KBM-7 (cell line): Measurements from ENCODE around the gene KIRREL3.
A peak's percentile ranks its signal among the peaks of the same experiment; 100 is the strongest.

Source experiments
- DNase-seq: peaks from one replicate; pipeline ENCODE4 v3.0.0-alpha.2; 2015
- in situ Hi-C: fragments of 300-500 bp; cut with MboI; formaldehyde crosslinking; loops from 2 replicates; pipeline ENCODE4 v1.14.3; 2020; ENCODE audit warnings: low sequenced_read_pairs, low pct_unique_long_range_greater_than_20kb, mixed read lengths

Gene KIRREL3

DNA sequence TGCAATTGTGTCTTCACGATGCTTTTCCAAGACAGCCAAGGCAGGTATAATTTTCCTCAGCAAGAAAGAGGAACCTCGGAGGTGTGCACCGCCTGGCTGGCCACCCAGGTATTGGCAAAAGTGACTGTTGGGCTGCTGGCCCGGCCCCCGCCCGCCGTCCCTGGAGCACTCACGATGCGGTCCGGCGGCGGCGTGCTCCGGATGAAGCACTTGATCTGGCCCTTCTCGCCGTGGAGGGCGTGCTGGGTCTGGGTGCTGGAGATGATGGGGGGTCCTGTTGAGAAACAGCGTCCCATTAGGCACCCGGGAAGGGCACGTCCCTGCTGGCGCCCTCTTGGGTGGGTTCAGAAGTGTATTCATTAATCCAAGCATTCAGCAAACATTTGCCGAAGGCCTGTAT lies 560.3 kb downstream of the KIRREL3 start:
- in situ Hi-C loops: no loop called here
- DNase-seq: no peak

DNA sequence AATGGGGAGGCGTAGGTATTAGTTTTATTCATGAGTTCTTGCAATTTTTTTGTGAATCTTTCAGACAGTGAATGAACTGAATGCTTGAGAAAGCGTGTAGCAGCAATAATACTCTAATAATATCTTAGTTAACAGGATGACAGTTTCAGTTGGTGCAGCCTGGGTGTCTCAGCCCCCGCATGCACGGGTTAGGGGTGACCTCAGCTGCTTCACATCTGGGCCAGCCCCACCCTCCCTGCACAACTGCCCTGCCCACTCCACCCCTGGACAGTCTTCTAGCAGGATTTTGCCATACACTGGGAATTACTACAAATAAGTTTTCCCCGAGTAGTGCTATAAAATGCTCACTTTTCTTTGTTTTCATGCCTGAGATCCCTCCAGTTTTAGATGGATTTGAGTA lies 561.9 kb downstream of the KIRREL3 start:
- in situ Hi-C loops: no loop called here
- no peak for DNase-seq

DNA sequence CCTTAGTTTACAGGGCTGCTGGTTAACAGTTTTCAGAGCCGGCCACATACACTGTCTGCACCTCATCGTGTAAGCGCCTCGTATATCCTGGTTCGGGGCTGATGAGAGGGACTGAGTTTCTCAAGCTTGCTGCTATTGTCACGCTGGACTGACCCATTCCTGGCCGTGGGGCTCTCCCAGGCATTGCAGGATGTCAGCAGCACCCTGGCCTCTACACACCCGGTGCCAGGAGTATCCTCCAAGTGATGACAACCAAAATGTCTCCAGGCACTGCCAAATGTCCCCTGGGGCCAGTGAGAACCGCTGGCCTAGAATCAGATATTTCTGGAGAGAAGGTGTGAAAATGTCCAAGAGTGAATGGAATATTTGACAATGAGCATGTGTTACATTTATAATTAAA lies 562.3 kb downstream of the KIRREL3 start:
- no peak for DNase-seq
- in situ Hi-C loops: no loop called here

DNA sequence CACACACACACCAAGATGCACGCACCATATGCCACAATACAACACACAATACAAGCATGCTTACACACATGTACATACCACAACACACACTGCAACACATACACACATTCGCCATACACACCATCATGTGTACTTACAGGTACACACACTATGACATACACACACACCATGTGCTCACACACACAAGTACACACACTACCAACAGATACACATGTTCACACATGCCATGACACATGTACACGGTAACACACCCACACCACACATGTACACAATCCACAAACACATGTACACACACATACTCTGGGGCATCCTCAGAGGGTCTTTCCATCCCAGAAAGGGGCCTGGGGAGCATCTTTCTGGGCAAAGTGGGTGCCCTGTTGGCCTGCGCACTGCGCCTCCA lies 562.8 kb downstream of the KIRREL3 start:
- in situ Hi-C loops: no loop called here
- DNase-seq: no peak

DNA sequence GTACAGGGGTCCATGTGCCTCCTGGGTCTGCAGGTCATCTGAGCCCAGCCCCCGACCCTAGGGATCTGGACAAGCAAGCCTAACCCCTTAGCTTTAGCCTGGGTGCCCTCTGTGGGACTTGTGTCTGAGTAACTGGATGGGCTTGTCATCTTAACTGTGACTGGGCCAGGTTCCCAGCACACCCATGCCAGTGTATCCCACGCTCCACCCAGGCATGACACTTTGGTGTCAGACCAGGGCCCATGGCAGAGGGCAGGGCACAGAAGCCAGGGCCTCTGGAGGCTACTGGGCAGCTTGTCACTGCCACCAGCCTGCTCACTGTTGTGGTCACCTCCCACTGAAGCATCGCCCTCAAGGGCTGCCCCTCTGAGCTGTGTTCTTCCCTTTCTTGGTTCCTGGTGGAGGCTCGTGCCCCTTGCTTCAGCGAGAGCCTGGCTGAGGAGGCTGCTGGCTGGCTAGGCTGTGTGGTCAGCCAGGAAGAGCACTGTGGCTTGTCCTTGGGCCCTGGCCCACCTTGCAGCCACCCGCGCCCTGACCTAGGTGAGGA lies 564.3 kb downstream of the KIRREL3 start:
- in situ Hi-C loops: no loop called here

DNA sequence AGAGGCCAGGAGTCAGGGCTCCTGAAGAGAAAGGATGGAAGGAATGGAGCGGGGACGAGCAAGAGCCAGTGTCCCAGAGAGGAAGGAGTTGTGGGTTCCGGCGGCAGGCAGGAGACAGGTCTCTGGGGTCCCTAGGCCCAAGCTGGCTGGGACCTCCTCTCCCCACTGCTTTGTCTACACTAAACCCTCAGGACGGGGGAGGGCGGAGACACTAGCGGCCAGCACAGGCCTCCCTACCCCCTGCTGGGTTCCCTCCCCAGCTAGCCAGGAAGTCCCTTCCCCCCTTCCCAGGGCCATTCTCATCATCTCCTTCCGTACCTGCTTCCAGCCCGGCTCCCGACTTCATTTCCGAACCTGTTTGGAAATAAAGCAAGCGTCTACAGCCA lies 565.6 kb downstream of the KIRREL3 start:
- DNase-seq: no peak
- in situ Hi-C loops: no loop called here

More for the DNA sequence above, 564.3 kb downstream of the KIRREL3 start:
- DNase-seq: no peak

DNA sequence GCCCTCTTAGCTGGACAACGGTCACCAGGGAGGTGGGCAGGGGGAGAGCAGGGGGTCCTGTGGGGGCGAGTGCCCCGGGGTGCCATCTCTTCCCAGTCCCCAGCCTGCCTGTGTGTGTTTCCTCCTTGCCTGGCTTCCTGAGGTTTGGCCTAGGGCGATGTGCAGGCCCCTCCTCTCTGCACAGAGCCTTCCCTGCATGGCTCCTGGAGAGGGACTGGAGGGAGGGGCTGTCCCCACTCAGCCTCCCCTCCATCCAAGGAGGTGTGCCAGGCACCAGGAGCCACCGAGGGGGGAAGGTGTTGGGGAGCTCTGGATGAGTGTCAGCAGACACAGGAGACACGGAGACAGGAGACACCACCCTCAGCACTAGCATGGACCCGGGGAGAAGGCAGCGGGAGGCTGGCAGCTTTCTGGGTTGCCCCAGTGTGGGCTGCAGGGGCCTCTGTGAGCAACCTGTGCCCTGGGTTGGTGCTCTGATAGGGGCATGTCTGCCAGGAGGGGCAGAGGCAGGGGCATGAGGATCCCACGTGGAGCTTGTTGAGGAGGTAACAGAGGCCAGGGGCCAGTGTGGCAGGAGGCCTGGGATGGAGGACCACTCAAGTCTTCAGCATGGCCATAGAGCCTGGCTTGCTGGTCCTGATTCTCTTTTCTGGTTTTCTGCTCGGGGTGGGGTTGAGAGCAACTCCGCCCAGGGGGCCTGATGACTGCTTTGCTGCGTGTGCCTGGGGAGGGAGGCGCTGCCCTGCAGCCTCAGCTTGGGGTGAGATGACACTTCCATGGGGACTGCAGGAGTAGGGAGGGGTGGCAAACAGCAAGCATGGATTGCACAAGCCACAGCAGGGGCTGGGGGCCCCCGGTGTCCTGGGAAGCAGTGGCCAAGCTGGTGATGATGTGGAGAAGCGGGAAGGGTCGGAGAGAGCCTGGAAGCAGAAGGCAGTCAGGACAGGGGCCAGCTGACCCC lies 566.3 kb downstream of the KIRREL3 start:
- in situ Hi-C loops: no loop called here
- DNase-seq: no peak

DNA sequence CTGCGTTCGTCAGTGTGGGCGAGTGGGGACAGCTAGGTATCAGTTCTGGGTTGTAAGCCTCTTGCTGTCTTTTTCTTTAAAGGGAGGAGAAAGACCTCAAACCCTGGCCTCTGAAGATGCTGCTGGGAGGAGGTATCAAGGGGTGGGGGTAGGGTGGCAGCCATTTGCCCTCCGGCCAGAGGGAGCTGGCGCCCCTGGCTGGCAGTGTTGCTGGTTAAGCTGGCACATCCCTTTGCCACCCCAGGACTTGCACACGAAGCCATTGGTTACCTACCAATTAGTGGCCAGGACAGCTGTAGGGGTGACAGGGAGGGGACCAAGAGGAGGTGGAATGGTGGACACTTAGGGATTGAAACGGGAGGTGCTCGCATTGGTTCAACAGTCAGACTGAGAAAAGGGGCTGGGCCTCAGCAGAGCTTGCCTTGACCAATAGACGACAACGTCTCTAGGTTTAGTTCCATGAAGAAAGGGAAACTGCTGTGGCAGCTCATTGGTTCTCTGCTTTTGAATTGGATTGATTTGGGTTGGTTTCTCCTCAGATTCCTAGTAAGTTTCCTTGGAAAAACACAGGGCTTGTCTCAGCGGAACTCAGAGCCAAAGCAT lies 567.2 kb downstream of the KIRREL3 start:
- no peak for DNase-seq
- in situ Hi-C loops: no loop called here

DNA sequence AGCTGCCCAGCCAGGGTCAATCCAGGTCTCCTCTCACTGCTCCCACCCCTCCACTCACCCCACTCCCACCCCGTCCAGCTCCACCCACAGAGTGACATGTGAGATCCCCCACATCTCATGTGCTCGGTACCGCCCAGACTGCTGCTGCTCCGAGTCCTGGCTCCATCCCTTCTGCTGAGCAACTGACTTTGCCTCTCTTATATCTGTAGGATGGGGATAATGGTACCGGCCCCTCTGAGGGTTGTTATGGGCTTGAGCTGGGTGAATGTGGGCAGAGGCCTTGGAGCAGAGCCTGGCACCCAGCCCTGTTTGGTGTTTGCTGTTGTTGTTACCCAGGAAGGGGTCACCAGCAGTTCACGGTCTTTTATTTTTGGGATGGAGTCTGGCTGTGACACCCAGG lies 568.0 kb downstream of the KIRREL3 start:
- in situ Hi-C loops: no loop called here
- DNase-seq: no peak

DNA sequence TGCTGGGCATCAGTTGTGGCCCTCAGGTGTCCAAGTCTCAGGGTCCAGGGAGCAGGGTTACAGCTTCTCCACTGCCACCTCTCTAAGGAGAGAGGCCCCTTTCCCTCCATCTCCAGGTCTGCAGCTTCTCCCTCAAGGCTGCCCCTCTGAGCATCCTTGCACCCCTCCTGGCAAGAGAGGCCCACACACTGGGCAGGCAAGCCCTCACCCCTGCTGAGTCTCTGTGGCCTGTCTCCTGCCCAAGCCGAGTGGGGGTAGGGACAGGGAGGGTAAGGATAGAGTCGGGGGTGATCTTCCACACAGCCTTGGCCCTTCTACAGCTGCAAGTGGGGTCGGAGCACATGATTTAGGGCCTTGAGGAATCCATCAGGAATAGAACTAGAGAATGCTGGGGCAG lies 568.5 kb downstream of the KIRREL3 start:
- in situ Hi-C loops: no loop called here
- no peak for DNase-seq

DNA sequence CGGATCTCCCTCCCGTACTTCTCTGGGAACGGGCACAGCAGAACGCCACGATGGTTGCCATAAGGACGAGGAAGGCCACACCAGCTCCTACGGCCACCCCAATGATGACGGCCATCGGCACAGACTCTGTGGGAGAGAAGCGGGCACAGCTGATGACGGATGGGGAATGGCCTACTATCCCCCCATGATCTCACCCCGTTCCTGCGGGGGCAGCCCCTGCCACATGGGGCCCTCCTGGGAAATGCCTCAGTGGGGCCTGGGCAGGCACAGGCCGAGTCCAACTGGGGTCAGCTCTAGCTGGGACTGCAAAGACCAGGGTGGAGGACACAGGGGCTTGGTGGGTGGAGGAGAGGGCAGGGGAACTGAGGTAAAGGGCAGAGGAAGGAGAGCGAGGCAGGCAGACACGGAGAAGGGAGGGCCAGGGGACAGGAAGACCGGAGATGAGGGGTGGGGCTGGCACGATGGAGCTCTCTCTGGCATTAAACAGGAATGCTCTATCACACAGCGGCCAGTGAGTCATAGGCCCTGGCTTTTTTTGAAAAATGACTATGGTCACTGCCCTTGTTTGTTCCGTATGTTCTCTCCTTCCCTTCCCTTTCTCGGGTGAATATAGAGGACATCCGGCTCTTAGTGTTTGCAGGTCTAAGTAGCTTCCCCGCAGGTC lies 569.0 kb downstream of the KIRREL3 start:
- in situ Hi-C loops: no loop called here
- no peak for DNase-seq

DNA sequence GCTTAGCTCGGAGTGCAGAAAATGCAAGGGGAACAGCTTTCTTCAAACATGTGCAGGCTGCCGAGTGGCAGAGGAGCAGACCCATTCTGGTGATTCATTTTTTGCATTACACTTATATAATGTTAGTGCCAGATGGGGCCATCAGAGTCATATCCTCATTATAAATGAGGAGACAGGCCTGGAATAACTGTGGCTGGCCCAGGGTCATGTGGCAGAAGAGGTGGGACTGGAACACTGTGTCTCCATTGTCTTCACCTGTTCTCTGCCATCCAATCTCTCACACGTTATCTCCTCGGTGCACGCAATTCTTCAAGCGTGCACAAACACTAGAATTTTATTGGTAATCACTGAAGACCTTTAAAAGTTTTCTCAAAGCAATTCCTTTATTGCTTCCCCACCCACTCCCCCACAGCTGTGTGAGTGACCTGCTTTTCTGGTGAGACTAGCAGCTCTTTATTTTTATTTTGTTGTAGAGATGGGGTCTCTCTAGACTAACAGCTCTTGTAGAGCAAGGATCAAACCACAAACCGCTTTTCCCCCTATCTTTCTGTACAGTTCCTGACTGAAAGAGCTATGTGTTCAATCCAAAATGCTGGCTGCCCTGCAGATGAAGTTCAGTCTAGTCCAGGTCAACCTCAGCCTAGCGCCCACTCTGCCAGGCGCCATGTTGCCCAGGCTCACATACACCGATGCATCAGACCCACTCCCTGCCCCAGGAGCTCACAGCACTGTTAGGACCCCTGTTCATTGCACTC lies 569.8 kb downstream of the KIRREL3 start:
- no peak for DNase-seq
- in situ Hi-C loops: no loop called here

DNA sequence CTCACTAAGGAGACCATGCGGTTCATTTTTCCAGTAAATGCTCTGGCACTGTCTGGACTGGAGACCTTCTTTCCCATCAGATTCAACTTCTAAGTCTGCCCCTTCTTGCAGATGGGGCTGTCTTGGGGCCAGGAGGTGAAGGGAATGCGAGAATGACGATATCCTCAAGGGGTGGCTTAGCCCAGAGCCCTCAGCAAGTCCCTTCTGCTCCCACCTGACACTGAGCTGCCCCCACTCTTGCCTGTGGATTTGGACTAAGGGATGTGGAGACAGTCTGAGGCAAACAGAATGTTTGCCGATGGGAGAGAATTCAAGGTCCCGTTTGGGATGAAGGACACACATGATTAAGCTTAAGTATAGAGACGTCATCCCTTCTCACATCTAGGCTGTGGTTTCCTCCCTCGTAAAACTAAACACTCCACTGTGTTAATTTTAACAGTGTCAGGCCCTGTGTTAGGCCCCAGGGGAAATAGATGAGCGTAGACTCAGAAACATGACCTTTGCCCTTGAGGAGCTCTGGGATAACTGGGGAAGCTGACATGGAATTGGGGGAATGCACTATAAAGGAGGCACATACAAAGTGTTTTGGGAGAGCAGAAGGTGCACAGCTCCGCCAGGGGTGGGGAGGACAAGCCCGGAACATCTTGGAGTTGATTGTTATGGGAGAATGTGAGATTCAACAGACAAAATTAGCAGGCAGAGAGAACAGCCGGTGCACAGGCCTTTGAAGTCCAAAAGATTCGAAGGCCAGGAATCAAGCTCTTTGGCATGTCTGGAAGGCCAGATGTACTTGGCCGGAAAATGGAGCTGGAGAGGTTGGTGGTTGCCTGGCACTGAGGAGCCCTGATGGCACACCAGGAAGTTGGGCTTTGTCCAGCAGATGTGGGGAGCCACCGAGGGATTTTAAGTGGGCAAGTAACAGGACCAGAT lies 573.5 kb downstream of the KIRREL3 start:
- peak; percentile 61 for DNase-seq
- in situ Hi-C loops: no loop called here

DNA sequence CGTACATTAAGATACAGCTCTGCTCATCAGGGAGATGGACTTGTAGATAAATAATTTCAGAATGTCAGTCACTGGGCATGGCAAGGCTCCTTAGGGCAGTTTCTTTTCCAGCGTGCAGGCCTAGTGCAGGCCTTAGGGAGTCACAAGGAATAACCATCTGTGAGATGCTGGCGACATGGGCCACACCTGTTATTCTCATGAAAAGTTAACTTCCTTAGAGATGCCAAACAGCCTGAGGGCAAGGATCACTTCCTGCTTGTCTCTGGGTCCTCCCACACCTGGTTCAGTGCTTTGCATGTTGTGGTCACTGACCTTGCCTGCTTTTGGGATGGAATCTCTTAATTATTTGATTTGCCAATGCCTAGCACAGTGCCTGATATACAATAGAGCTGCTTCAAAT lies 574.5 kb downstream of the KIRREL3 start:
- in situ Hi-C loops: no loop called here
- DNase-seq: no peak

DNA sequence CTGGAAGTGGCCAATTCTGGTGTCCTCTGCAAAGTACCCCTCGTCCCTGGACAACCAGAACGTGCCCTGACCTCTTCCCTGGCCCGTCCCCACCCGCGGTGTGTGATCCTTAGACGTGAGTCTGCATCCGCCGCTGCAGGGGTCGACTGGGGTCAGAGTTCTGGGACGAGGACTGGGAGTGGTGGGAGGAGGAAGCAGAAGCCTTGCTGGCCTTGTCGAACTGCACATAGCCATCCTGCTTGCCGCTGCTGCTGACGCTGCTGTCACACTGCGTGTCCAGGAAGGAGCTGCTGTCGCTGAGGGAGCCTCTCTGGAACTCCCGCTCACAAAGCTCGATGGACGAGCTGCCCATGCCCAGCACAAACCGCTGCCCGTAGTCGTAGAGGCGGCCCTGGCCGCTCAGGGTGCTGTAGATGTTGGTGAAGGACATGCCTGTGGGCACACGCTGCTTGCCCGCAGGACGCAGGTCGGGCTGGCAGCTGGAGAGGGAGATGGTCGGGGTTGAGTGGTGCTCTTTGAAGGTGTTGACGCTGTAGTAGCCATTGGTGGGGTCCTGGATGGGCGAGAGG lies 576.0 kb downstream of the KIRREL3 start:
- in situ Hi-C loops: no loop called here

DNA sequence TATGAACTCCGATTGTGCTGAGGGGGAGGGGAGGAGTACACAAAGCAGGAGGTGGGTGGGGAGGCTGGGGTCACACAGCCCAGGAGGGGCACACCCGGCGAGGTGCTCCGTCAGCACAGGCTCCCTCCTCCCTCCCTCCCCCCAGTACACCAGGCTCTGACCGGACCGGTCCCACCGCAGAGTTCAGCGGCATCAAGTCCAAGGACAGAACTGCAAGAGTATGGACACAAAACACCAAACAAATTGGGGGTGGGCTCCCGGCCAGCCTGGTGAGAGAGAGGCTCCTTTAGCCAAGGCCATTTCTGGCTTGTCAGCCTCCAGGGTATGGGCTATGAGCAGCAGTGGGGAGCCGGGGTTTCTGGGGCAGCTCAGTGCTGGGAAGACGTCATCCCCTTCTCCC lies 576.8 kb downstream of the KIRREL3 start:
- DNase-seq: no peak
- in situ Hi-C loops: no loop called here

More for the DNA sequence above, 576.0 kb downstream of the KIRREL3 start:
- DNase-seq: no peak

DNA sequence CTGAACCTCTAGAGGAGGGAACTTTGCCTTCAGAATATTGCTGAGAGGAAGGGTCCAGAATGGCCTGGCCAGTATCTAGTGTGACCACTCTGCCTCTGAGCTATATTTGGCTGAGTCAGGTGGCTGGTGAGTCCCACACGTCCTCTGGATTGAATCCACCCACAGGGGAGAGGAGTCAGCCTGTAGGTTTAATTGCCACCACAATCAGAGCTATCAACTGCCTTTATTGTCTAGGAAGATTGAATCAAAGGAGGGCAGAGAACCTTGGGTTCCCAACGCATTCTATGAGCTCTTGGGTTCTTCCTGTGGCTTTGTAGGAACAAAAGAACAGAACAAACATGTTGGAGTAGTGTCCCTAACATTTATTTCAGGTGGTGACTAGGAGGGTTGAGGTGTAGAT lies 577.4 kb downstream of the KIRREL3 start:
- in situ Hi-C loops: no loop called here
- DNase-seq: no peak

DNA sequence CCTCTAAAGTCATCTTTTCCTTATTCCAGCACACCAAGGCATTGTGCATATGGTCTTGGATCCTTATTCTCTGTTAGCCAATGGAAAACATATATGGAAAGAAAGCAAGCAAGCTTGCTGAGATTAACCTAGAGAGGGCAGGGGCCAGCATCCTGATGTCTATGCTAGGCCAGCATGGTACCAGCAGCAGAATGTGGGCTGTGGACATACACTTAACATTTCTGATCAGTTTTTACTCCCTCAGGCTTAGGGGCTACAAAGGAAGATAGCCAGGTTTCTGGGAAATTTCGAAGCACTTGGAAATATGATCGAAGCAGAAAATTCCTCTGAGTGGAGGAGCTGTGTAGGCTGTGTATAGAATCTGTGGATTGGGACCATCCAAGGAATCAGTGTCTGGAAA lies 578.1 kb downstream of the KIRREL3 start:
- in situ Hi-C loops: no loop called here
- DNase-seq: no peak
